GM21717 (cell line): ENCODE measurements around the gene ZP2.
"Not testable (repeated sequence)": the region's sequence is repeated elsewhere in the genome, so short reads cannot be mapped to it uniquely, and the experiment has no call there.

Source experiments
- ATAC-seq: cut with Tn5 transposase; IDR thresholded peaks from one replicate; pipeline ENCODE4 v1.9.1; 2021; ENCODE audit warnings: mild to moderate bottlenecking, moderate library complexity; ENCODE audit not compliant: unreplicated experiment

Gene ZP2

GRCh38 chr16:21153124-21153729 is 58.1 kb downstream of the ZP2 start:
- not testable (repeated sequence) for ATAC-seq

- ATAC-seq: not testable (repeated sequence)
Observed at GRCh38 chr16:21152160-21153030, 59.0 kb downstream of the ZP2 start.

- no peak for ATAC-seq
Observed at GRCh38 chr16:21150375-21151001, 60.9 kb downstream of the ZP2 start, which contains the start of gene DNAH3. TSS of gene DNAH3 (minus strand) at chr16:21150846. CDS start at chr16:21150319, 527 bp downstream.
